Measurements from ENCODE around the gene SNAI3. TPM values are rescaled to one million over a fixed set of nuclear protein-coding genes. Genes with fewer than 3 reads are reported as not detected.

The SNAI3 gene
- polyA plus RNA-seq, 3 donors = 0.59 to 0.94 (median 0.78) TPM

GRCh38 chr16:88656291-88656980 lies 29.9 kb downstream of the SNAI3 start:
- no peak for DNase-seq (ENCODE audit: extremely low read depth in 1 of 11, low read depth in 9 of 11, low spot score in 4 of 11)

GRCh38 chr16:88655733-88656281 lies 30.5 kb downstream of the SNAI3 start:
- DNase-seq (ENCODE audit: extremely low read depth in 1 of 11, low read depth in 9 of 11, low spot score in 4 of 11) = no peak

GRCh38 chr16:88655053-88655732 lies 31.1 kb downstream of the SNAI3 start:
- no peak for DNase-seq (ENCODE audit: extremely low read depth in 1 of 11, low read depth in 9 of 11, low spot score in 4 of 11)

GRCh38 chr16:88654363-88655052 lies 31.8 kb downstream of the SNAI3 start:
- DNase-seq (ENCODE audit: extremely low read depth in 1 of 11, low read depth in 9 of 11, low spot score in 4 of 11) = no peak

- no peak for DNase-seq (ENCODE audit: extremely low read depth in 1 of 11, low read depth in 9 of 11, low spot score in 4 of 11)
These were observed 32.5 kb downstream of the SNAI3 start for GRCh38 chr16:88653596-88654362.

- no peak for DNase-seq (ENCODE audit: extremely low read depth in 1 of 11, low read depth in 9 of 11, low spot score in 4 of 11)
These were observed 33.2 kb downstream of the SNAI3 start for GRCh38 chr16:88653101-88653500.

GRCh38 chr16:88652762-88653063 lies 33.6 kb downstream of the SNAI3 start:
- no peak for DNase-seq (ENCODE audit: extremely low read depth in 1 of 11, low read depth in 9 of 11, low spot score in 4 of 11)

- no peak for DNase-seq (ENCODE audit: extremely low read depth in 1 of 11, low read depth in 9 of 11, low spot score in 4 of 11)
These were observed 34.1 kb downstream of the SNAI3 start for GRCh38 chr16:88651989-88652761.

GRCh38 chr16:88651276-88651988 lies 34.9 kb downstream of the SNAI3 start:
- DNase-seq (ENCODE audit: extremely low read depth in 1 of 11, low read depth in 9 of 11, low spot score in 4 of 11) = peak in 9 of 11 donors; percentile 54 to 85 (median 71)

- DNase-seq (ENCODE audit: extremely low read depth in 1 of 11, low read depth in 9 of 11, low spot score in 4 of 11) = no peak
These were observed 35.5 kb downstream of the SNAI3 start, which contains the start of gene CYBA for GRCh38 chr16:88650749-88651275. TSS of gene CYBA (minus strand) at chr16:88651053. CDS start at chr16:88651013, 40 bp downstream.

GRCh38 chr16:88649924-88650748 lies 36.2 kb downstream of the SNAI3 start:
- DNase-seq (ENCODE audit: extremely low read depth in 1 of 11, low read depth in 9 of 11, low spot score in 4 of 11) = no peak

- no peak for DNase-seq (ENCODE audit: extremely low read depth in 1 of 11, low read depth in 9 of 11, low spot score in 4 of 11)
These were observed 36.9 kb downstream of the SNAI3 start for GRCh38 chr16:88649195-88649923.

GRCh38 chr16:88647178-88648070 lies 38.9 kb downstream of the SNAI3 start:
- no peak for DNase-seq (ENCODE audit: extremely low read depth in 1 of 11, low read depth in 9 of 11, low spot score in 4 of 11)

- DNase-seq (ENCODE audit: extremely low read depth in 1 of 11, low read depth in 9 of 11, low spot score in 4 of 11) = no peak
These were observed 39.8 kb downstream of the SNAI3 start for GRCh38 chr16:88646345-88647034.

- DNase-seq (ENCODE audit: extremely low read depth in 1 of 11, low read depth in 9 of 11, low spot score in 4 of 11) = no peak
These were observed 40.4 kb downstream of the SNAI3 start for GRCh38 chr16:88645941-88646340.
